ENCODE data around the gene FLNA. TPM values are rescaled to one million over a fixed set of nuclear protein-coding genes. Genes with fewer than 3 reads are reported as not detected.

The FLNA gene
- total and polyA plus RNA-seq, 2 of the 13 experiments (the other 11 are each of a cell fraction or from before 2014, with no cell fraction given), result 83.4 to 174 TPM

DNA sequence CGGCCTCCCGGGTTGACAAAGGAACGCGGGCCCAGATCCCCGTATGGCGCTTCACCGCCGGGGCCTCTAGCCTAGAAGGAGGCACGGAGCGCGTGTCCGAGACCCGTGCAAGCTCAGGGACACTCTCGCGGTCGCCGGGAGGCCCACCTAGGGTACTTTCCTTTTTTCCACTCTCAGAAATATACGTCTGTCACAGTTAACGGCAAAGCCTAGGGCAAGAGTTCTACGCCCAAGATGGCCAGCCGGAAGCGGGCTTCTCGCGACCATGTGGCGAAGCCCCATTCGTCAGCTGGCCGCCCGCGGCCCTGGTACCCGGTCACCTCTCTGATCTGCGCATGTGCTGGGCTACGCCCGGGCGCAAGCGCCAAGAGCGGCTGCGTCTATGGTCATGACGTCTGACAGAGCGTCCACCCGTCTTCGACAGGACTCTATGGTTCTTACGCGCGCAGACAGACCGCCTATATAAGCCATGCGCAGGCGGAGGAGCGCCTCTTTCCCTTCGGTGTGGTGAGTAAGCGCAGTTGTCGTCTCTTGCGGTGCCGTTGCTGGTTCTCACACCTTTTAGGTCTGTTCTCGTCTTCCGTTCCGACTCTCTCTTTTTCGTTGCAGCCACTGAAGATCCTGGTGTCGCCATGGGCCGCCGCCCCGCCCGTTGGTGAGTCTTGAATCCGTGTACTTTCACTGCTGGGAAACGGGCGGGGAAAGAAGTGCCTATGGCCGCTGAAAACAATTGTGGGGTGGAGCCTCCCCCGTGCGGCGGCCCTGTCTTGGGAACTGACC lies 23.6 kb upstream of the FLNA start, which contains the start of gene RPL10:
Gene RPL10, plus strand, starts transcription at position 490 of the 780 bp plus-strand sequence. Its CDS starts 143 bp downstream, at position 633.
- ATAC-seq, result peak; percentile 49
- ChIA-PET CTCF (ENCODE audit: low intra/inter-chr PET ratio, low total read pairs) (no interaction called here), POLR2A (interaction anchor here (0.8 to 6.3 kb wide), 26 partner anchors 12 to 144 kb away, joined by 3 to 75 read pairs (median 5); partner anchors contain the start of genes ATP6AP1, DNASE1L1, EMD and FAM3A)
- Histone ChIP-seq H3K4me3 (replicated peaks in 1 of 3; ENCODE audit: insufficient read depth in 1 of 3, low read depth in 2 of 3, low read length in 3 of 3) (peak within 1 kb of the TSS; percentile 73 to 85 (median 85)), H2AFZ (ENCODE audit: low read length) (no peak within 1 kb of the TSS), H3K9ac (ENCODE audit: insufficient read depth, low read depth, low read length) (peak within 1 kb of the TSS; percentile 97), H3K79me2 (ENCODE audit: insufficient read depth, low read length) (peaks cover 21% of the 10 kb centered on the region), H3K9me3 (ENCODE audit: low read length) (no peaks in the 10 kb centered on the region), H3K27ac (ENCODE audit: extremely low read length, insufficient read depth, low read length) (peak within 1 kb of the TSS; percentile 98), H4K20me1 (ENCODE audit: insufficient read depth, low read length) (peaks cover 21% of the 10 kb centered on the region; the same call in 1 of the 2 replicates), H3K27me3 (ENCODE audit: control insufficient read depth in 1 of 2, insufficient read depth in 2 of 2, low read length in 2 of 2) (no peaks in the 10 kb centered on the region; a peak in 1 of 5 replicates), H3K4me2 (ENCODE audit: low read depth, low read length) (peak within 1 kb of the TSS; percentile 97), H3K4me1 (ENCODE audit: insufficient read depth, low read length) (peaks cover 32% of the 10 kb centered on the region), H3K36me3 (replicated peaks in 1 of 2; ENCODE audit: control insufficient read depth in 1 of 2, insufficient read depth in 2 of 2, low read length in 2 of 2) (peaks cover 6 to 22% of the 10 kb centered on the region in 2 experiments; a peak in 4 of 5 replicates)
- in situ Hi-C loops (cut with HindIII; ENCODE audit: extremely low pct_ligation_motif_present, low pct_unique_long_range_greater_than_20kb), result no loop called here
- intact Hi-C loops (cut with micrococcal nuclease; ENCODE audit: unreplicated experiment), result no loop called here
- TSS peak; percentile 86 for BruUV-seq (replicated peaks)
- DNase-seq (ENCODE audit: low spot score), result peak; percentile 92
- FAIRE-seq, result peak; percentile 67
- 0% methylated on average over 2 of the region's 69 CpGs for WGBS (ENCODE audit: low lambda C conversion rate)
- TF ChIP-seq SAFB2 (CRISPR knock-in tag; IDR thresholded peaks at IDR 0.05; ENCODE audit: borderline replicate concordance, low read depth) (no peak; the same call in 1 of the 2 replicates), ZNF747 (CRISPR knock-in tag; IDR thresholded peaks at IDR 0.05; ENCODE audit: borderline replicate concordance) (no peak), ZNF709 (CRISPR knock-in tag; IDR thresholded peaks at IDR 0.05) (0 out of 2 replicates have a peak, but pooled peaks have one; percentile 9), ZMAT3 (CRISPR knock-in tag; conservative IDR thresholded peaks at IDR 0.05) (0 out of 2 replicates have a peak, but pooled peaks have one; percentile 66), ARNTL (CRISPR knock-in tag; IDR thresholded peaks at IDR 0.05) (no peak; the same call in 1 of the 2 replicates), FIP1L1 (IDR thresholded peaks at IDR 0.05; ENCODE audit: borderline replicate concordance, insufficient read depth, low read depth, low read length) (no peak), ZNF274 (CRISPR knock-in tag; IDR thresholded peaks at IDR 0.05) (no peak; the same call in 1 of the 2 replicates), ZNF333 (CRISPR knock-in tag; IDR thresholded peaks at IDR 0.05; ENCODE audit: borderline replicate concordance) (peak; percentile 23; the same call in 1 of the 2 replicates), ZFP36L2 (CRISPR knock-in tag; IDR thresholded peaks at IDR 0.05) (no peak), ZZZ3 (CRISPR knock-in tag; IDR thresholded peaks at IDR 0.05; ENCODE audit: borderline replicate concordance) (no peak), ATF7 (IDR thresholded peaks at IDR 0.05) (no peak), ATF7 (CRISPR knock-in tag; IDR thresholded peaks at IDR 0.05) (no peak), ZBTB26 (CRISPR knock-in tag; IDR thresholded peaks at IDR 0.05; ENCODE audit: borderline replicate concordance) (0 out of 2 replicates have a peak, but pooled peaks have one; percentile 25), HNRNPLL (IDR thresholded peaks at IDR 0.05; ENCODE audit: low read depth, low read length, poor library complexity, severe bottlenecking) (peak; percentile 70), PAWR (CRISPR knock-in tag; IDR thresholded peaks at IDR 0.05; ENCODE audit: borderline replicate concordance) (no peak), ZNF768 (CRISPR knock-in tag; IDR thresholded peaks at IDR 0.05) (no peak), ZNF329 (CRISPR knock-in tag; IDR thresholded peaks at IDR 0.05; ENCODE audit: low read depth) (no peak), SIX1 (CRISPR knock-in tag; IDR thresholded peaks at IDR 0.05; ENCODE audit: borderline replicate concordance) (no peak), ZNF143 (CRISPR knock-in tag; IDR thresholded peaks at IDR 0.05) (no peak), ZBTB38 (CRISPR knock-in tag; IDR thresholded peaks at IDR 0.05) (0 out of 2 replicates have a peak, but pooled peaks have one; percentile 16), SETDB1 (CRISPR knock-in tag; IDR thresholded peaks at IDR 0.05; ENCODE audit: borderline replicate concordance) (no peak), MXD3 (CRISPR knock-in tag; IDR thresholded peaks at IDR 0.05) (no peak), ZBTB1 (CRISPR knock-in tag; IDR thresholded peaks at IDR 0.05; ENCODE audit: borderline replicate concordance) (no peak), ZNF24 (IDR thresholded peaks at IDR 0.05) (no peak)

All from HepG2 (cell line).